H9 (cell line): ENCODE measurements around the gene DNHD1. TPM values are rescaled to one million over a fixed set of nuclear protein-coding genes. Genes with fewer than 3 reads are reported as not detected.

Experiments
- DNase-seq: peaks from one replicate; pipeline ENCODE4 v3.0.0-alpha.2; 2017
- H2AFZ ChIP-seq: one replicate; pipeline ENCODE4 v1.6.1; 2013; ENCODE audit warnings: mild to moderate bottlenecking, low read length, control low read depth, moderate library complexity
- H2AK5ac ChIP-seq: 2 replicates; pipeline ENCODE4 v1.6.1; 2013; ENCODE audit warnings: low read length, control low read depth, mixed read lengths; ENCODE audit not compliant: insufficient read length
- H2BK120ac ChIP-seq: one replicate; pipeline ENCODE4 v1.6.1; 2013; ENCODE audit warnings: low read depth, mild to moderate bottlenecking, low read length, control low read depth, inconsistent platforms; ENCODE audit not compliant: poor library complexity, severe bottlenecking
- H2BK12ac ChIP-seq: 2 replicates; pipeline ENCODE4 v1.6.1; 2013; ENCODE audit warnings: low read length, control low read depth, mixed read lengths, low read depth; ENCODE audit not compliant: insufficient read length
- H2BK15ac ChIP-seq: 2 replicates; pipeline ENCODE4 v1.6.1; 2013; ENCODE audit warnings: low read depth, low read length, control low read depth
- H2BK20ac ChIP-seq: one replicate; pipeline ENCODE4 v1.6.1; 2013; ENCODE audit warnings: low read depth, mild to moderate bottlenecking, low read length, control low read depth, inconsistent platforms; ENCODE audit not compliant: poor library complexity, severe bottlenecking
- H2BK5ac ChIP-seq: 2 replicates; pipeline ENCODE4 v1.6.1; 2013; ENCODE audit warnings: low read length, control low read depth, mixed read lengths; ENCODE audit not compliant: insufficient read length
- H3K14ac ChIP-seq: 2 replicates; pipeline ENCODE4 v1.6.1; 2013; ENCODE audit warnings: low read length, control low read depth; ENCODE audit not compliant: insufficient read depth
- H3K18ac ChIP-seq: 2 replicates; pipeline ENCODE4 v1.6.1; 2013; ENCODE audit warnings: low read depth, mild to moderate bottlenecking, mixed read lengths, low read length, control low read depth; ENCODE audit not compliant: insufficient read length
- H3K23ac ChIP-seq: 2 replicates; pipeline ENCODE4 v1.6.1; 2013; ENCODE audit warnings: low read length, control low read depth, mixed read lengths, low read depth; ENCODE audit not compliant: insufficient read length
- H3K23me2 ChIP-seq: 2 replicates; pipeline ENCODE4 v1.6.1; 2013; ENCODE audit warnings: low read depth, mild to moderate bottlenecking, mixed read lengths, low read length, control low read depth; ENCODE audit not compliant: insufficient read length, poor library complexity, severe bottlenecking
- H3K27ac ChIP-seq: 2 replicates; pipeline ENCODE4 v1.5.1; 2013; ENCODE audit warnings: low read length, control low read depth, mixed read lengths, low read depth; ENCODE audit not compliant: insufficient read length
- H3K27me3 ChIP-seq: 2 replicates; pipeline ENCODE4 v1.6.1; 2013; ENCODE audit warnings: low read length, control low read depth, inconsistent platforms; ENCODE audit not compliant: insufficient read depth
- H3K4ac ChIP-seq: 2 replicates; pipeline ENCODE4 v1.6.1; 2013; ENCODE audit warnings: low read depth, mild to moderate bottlenecking, control low read depth, inconsistent platforms, low read length, moderate library complexity
- H3K4me1 ChIP-seq: 2 replicates; pipeline ENCODE4 v1.6.1; 2013; ENCODE audit warnings: low read length, control low read depth, inconsistent platforms; ENCODE audit not compliant: insufficient read depth
- H3K4me2 ChIP-seq: 2 replicates; pipeline ENCODE4 v1.6.1; 2013; ENCODE audit warnings: low read length, control low read depth, mixed read lengths; ENCODE audit not compliant: insufficient read length, insufficient read depth
- H3K56ac ChIP-seq: 2 replicates; pipeline ENCODE4 v1.6.1; 2013; ENCODE audit warnings: low read depth, mild to moderate bottlenecking, mixed read lengths, low read length, control low read depth; ENCODE audit not compliant: insufficient read length
- H3K79me1 ChIP-seq: 2 replicates; pipeline ENCODE4 v1.6.1; 2013; ENCODE audit warnings: low read depth, mild to moderate bottlenecking, moderate library complexity, low read length, control low read depth, inconsistent platforms; ENCODE audit not compliant: insufficient read depth, poor library complexity, severe bottlenecking
- H3K79me2 ChIP-seq: 2 replicates; pipeline ENCODE4 v1.6.1; 2013; ENCODE audit warnings: low read length, control low read depth, inconsistent platforms; ENCODE audit not compliant: insufficient read depth
- H3K9ac ChIP-seq: 2 replicates; pipeline ENCODE4 v1.6.1; 2013; ENCODE audit warnings: low read length, control low read depth, mixed read lengths; ENCODE audit not compliant: insufficient read length; ENCODE audit errors: extremely low read depth
- H3K9me3 ChIP-seq: one replicate; pipeline ENCODE4 v1.6.1; 2013; ENCODE audit warnings: low read depth, low read length, inconsistent platforms; ENCODE audit not compliant: control insufficient read depth
- H3T11ph ChIP-seq: one replicate; pipeline ENCODE4 v1.6.1; 2013; ENCODE audit warnings: mild to moderate bottlenecking, low read length, control low read depth, inconsistent platforms
- H4K20me1 ChIP-seq: one replicate; pipeline ENCODE4 v1.6.1; 2013; ENCODE audit not compliant: control insufficient read depth, insufficient read length, insufficient read depth
- H4K5ac ChIP-seq: 2 replicates; pipeline ENCODE4 v1.6.1; 2013; ENCODE audit warnings: low read depth, mild to moderate bottlenecking, mixed read lengths, low read length, control low read depth; ENCODE audit not compliant: insufficient read length
- H4K8ac ChIP-seq: replicated peaks from 2 replicates; pipeline ENCODE4 v1.6.1; 2013; ENCODE audit warnings: low read length, control low read depth, mixed read lengths, low read depth; ENCODE audit not compliant: insufficient read length
- H4K91ac ChIP-seq: 2 replicates; pipeline ENCODE4 v1.6.1; 2013; ENCODE audit warnings: low read depth, mild to moderate bottlenecking, moderate library complexity, mixed read lengths, low read length, control low read depth; ENCODE audit not compliant: insufficient read length
- H3K27ac Mint-ChIP-seq, 3 experiments: 2 replicates in 2 of 3; 3 replicates in 1 of 3; pipeline ENCODE4 v1.8.0; 2020 to 2021; ENCODE audit warnings: mixed read lengths in 3 of 3, mild to moderate bottlenecking in 1 of 3, moderate library complexity in 1 of 3
- H3K27me3 Mint-ChIP-seq: 2 replicates; pipeline ENCODE4 v1.8.0; 2021; ENCODE audit warnings: low read depth, mild to moderate bottlenecking, moderate library complexity, mixed read lengths
- H3K36me3 Mint-ChIP-seq, 3 experiments: 2 replicates in 2 of 3; 3 replicates in 1 of 3; pipeline ENCODE4 v1.8.0; 2020 to 2021; ENCODE audit warnings: low read depth in 3 of 3, mixed read lengths in 3 of 3; ENCODE audit not compliant: insufficient read depth in 1 of 3
- H3K4me1 Mint-ChIP-seq, 2 experiments: 2 replicates each; pipeline ENCODE4 v1.8.0; 2020; ENCODE audit warnings: mixed read lengths in 2 of 2
- H3K4me3 Mint-ChIP-seq, 2 experiments: 2 replicates in 1 of 2; 3 replicates in 1 of 2; pipeline ENCODE4 v1.8.0; 2020 to 2021; ENCODE audit warnings: mild to moderate bottlenecking in 2 of 2, mixed read lengths in 2 of 2, moderate library complexity in 1 of 2
- H3K9me3 Mint-ChIP-seq, 2 experiments: 2 replicates in 1 of 2; 3 replicates in 1 of 2; pipeline ENCODE4 v1.8.0; 2020; ENCODE audit warnings: mild to moderate bottlenecking in 2 of 2, mixed read lengths in 2 of 2, moderate library complexity in 1 of 2
- CTCF ChIP-seq: fragments of 200-600 bp; sonication (generic); conservative IDR thresholded peaks from 3 replicates; pipeline ENCODE4 v1.8.0; 2021; ENCODE audit warnings: antibody characterized with exemption, mild to moderate bottlenecking
- WGBS: extraction: QIAGEN DNeasy Blood & Tissue Kit; methylation state at CpG from one replicate; pipeline ENCODE4 v1.1.7; 2013; ENCODE audit warnings: missing lambda C conversion rate, low lambda C conversion rate, mixed read lengths; ENCODE audit not compliant: insufficient read length; ENCODE audit errors: extremely low coverage; 5-methylcytosine and 5-hydroxymethylcytosine counted together
- total RNA-seq: library from RNA; stranded (reverse); gene quantifications from 2 replicates; pipeline ENCODE4 v1.2.1, GENCODE V29; 2021

The DNHD1 gene
- total RNA-seq, 1 experiment from 2014 or later, result 3.5 TPM

DNA sequence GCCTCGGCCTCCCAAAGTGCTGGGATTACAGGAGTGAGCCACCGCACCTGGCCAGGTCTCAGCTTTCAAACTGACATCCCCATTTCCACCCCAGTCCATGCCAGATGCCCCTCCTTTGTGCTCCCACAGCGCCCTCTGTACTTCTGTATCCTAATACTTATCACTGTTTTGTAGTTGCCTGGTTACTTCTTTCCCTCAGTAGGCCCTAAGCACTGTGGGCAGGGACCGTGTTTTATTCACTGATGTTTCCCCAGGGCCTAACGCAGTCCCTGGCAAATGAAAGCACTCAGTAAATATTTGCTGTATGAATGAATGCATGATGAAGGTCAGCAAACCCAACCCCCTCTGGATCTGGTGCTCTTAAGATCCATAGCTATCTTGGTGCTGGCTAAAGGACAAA lies 21.1 kb upstream of the DNHD1 start:
- Histone ChIP-seq H3T11ph (no peak overlapping the region), H4K8ac (no peak overlapping the region), H2AFZ (no peak overlapping the region), H3K23me2 (peaks cover 20% of the 10 kb centered on the region), H4K20me1 (no peaks in the 10 kb centered on the region), H2BK20ac (no peak overlapping the region), H3K79me1 (peaks cover 4% of the 10 kb centered on the region), H2AK5ac (no peak overlapping the region), H3K9ac (no peak overlapping the region), H3K14ac (no peak overlapping the region), H3K27me3 (no peaks in the 10 kb centered on the region; the same call in 1 of the 2 replicates), H3K27ac (no peak overlapping the region), H2BK120ac (no peak overlapping the region), H4K5ac (no peak overlapping the region), H3K4me2 (no peak overlapping the region), H3K79me2 (peaks cover 10% of the 10 kb centered on the region; the same call in 1 of the 2 replicates), H3K4me1 (peaks cover 8% of the 10 kb centered on the region; the same call in 1 of the 2 replicates), H2BK5ac (no peak overlapping the region), H3K4ac (no peak overlapping the region), H2BK12ac (no peak overlapping the region), H4K91ac (no peak overlapping the region), H3K56ac (no peak overlapping the region), H3K9me3 (no peaks in the 10 kb centered on the region), H3K18ac (no peak overlapping the region), H3K23ac (no peak overlapping the region), H2BK15ac (no peak overlapping the region)
- peaks cover 35 to 37% of the 10 kb centered on the region in 2 experiments for H3K4me1 Mint-ChIP-seq
- peak overlapping the region; percentile 28 to 81 (median 70); a peak in 3 of 7 replicates for H3K27ac Mint-ChIP-seq
- H3K4me3 Mint-ChIP-seq, result peak overlapping the region in 1 of 2 experiments; percentile 60; a peak in 2 of 5 replicates
- no CpG with 5 or more reads among the region's 5 CpGs for WGBS
- peaks cover 30 to 37% (median 36%) of the 10 kb centered on the region in 3 experiments for H3K36me3 Mint-ChIP-seq
- no peaks in the 10 kb centered on the region for H3K9me3 Mint-ChIP-seq
- H3K27me3 Mint-ChIP-seq, result no peaks in the 10 kb centered on the region; the same call in 1 of the 2 replicates
- peak; percentile 77 for DNase-seq
- peak; percentile 37; the same call in 2 of the 3 replicates for TF ChIP-seq CTCF
